Ishikawa (cell line): ENCODE measurements around the gene SENP5.

Experiments
- CEBPB ChIP-seq: IDR thresholded peaks from 2 replicates; pipeline ENCODE4 v1.6.1; 2012
- CREB1 ChIP-seq: IDR thresholded peaks from 2 replicates; pipeline ENCODE4 v1.6.1; 2012; ENCODE audit warnings: low read depth
- EGR1 ChIP-seq: IDR thresholded peaks from 2 replicates; pipeline ENCODE4 v1.6.1; 2012
- EP300 ChIP-seq: IDR thresholded peaks from 2 replicates; pipeline ENCODE4 v1.6.1; 2012; ENCODE audit warnings: borderline replicate concordance
- FOXM1 ChIP-seq: IDR thresholded peaks from 2 replicates; pipeline ENCODE4 v1.6.1; 2012; ENCODE audit warnings: low read depth, borderline replicate concordance
- MAX ChIP-seq: IDR thresholded peaks from 2 replicates; pipeline ENCODE4 v1.6.1; 2012
- NFIC ChIP-seq: IDR thresholded peaks from 2 replicates; pipeline ENCODE4 v1.6.1; 2012
- RAD21 ChIP-seq: IDR thresholded peaks from 2 replicates; pipeline ENCODE4 v1.6.1; 2012; ENCODE audit warnings: low read depth
- REST ChIP-seq: IDR thresholded peaks from 2 replicates; pipeline ENCODE4 v1.6.1; 2012; ENCODE audit warnings: low read depth, mild to moderate bottlenecking
- TAF1 ChIP-seq: IDR thresholded peaks from 2 replicates; pipeline ENCODE4 v1.6.1; 2012; ENCODE audit warnings: low read depth, mild to moderate bottlenecking
- TCF12 ChIP-seq: IDR thresholded peaks from 2 replicates; pipeline ENCODE4 v1.6.1; 2012; ENCODE audit warnings: low read depth
- TEAD4 ChIP-seq: IDR thresholded peaks from 2 replicates; pipeline ENCODE4 v1.6.1; 2012
- USF1 ChIP-seq: IDR thresholded peaks from 2 replicates; pipeline ENCODE4 v1.6.1; 2012
- YY1 ChIP-seq: IDR thresholded peaks from 2 replicates; pipeline ENCODE4 v1.6.1; 2012; ENCODE audit warnings: low read depth
- ZBTB7A ChIP-seq: IDR thresholded peaks from 2 replicates; pipeline ENCODE4 v1.6.1; 2012; ENCODE audit warnings: low read depth

Gene SENP5

GRCh38 chr3:196894557-196895295 lies 27.0 kb downstream of the SENP5 start:
- TF ChIP-seq USF1: no peak
- TF ChIP-seq ZBTB7A: no peak
- TF ChIP-seq CREB1: no peak
- TF ChIP-seq RAD21: no peak
- TF ChIP-seq YY1: no peak
- TF ChIP-seq NFIC: no peak
- no peak for TF ChIP-seq TCF12
- TF ChIP-seq TEAD4: no peak
- no peak for TF ChIP-seq REST
- no peak for TF ChIP-seq EGR1
- no peak for TF ChIP-seq EP300
- no peak for TF ChIP-seq CEBPB
- TF ChIP-seq TAF1: no peak

GRCh38 chr3:196896229-196896628 lies 28.5 kb downstream of the SENP5 start:
- no peak for TF ChIP-seq CEBPB
- no peak for TF ChIP-seq REST
- no peak for TF ChIP-seq CREB1
- no peak for TF ChIP-seq TEAD4
- no peak for TF ChIP-seq FOXM1
- no peak for TF ChIP-seq YY1
- TF ChIP-seq USF1: no peak
- TF ChIP-seq TAF1: no peak
- no peak for TF ChIP-seq EGR1
- TF ChIP-seq EP300: no peak
- TF ChIP-seq ZBTB7A: no peak
- TF ChIP-seq NFIC: no peak

GRCh38 chr3:196901768-196902167 lies 34.0 kb downstream of the SENP5 start:
- TF ChIP-seq USF1 (no peak), MAX (no peak), FOXM1 (no peak), TCF12 (no peak), EGR1 (no peak), YY1 (no peak), REST (no peak), RAD21 (no peak), TAF1 (no peak), ZBTB7A (no peak), TEAD4 (no peak), NFIC (no peak)

- TF ChIP-seq REST: no peak
- TF ChIP-seq NFIC: no peak
- no peak for TF ChIP-seq YY1
- TF ChIP-seq CEBPB: no peak
- no peak for TF ChIP-seq MAX
- TF ChIP-seq TAF1: no peak
- TF ChIP-seq TEAD4: no peak
- no peak for TF ChIP-seq FOXM1
- TF ChIP-seq TCF12: no peak
- TF ChIP-seq CREB1: no peak
- TF ChIP-seq ZBTB7A: no peak
- TF ChIP-seq EGR1: no peak
- no peak for TF ChIP-seq EP300
- no peak for TF ChIP-seq RAD21
- no peak for TF ChIP-seq USF1
Measured at GRCh38 chr3:196902296-196902695, 34.6 kb downstream of the SENP5 start.
